Stimulated activated CD4-positive, alpha-beta T cell treated with anti-CD3 and anti-CD28 coated beads, Interleukin-12 subunit alpha, Interleukin-12 subunit beta, amount 100 ng/mL, for 48 hours (primary cell): ENCODE measurements around the gene METRNL.

Experiments used
- DNase-seq, 3 donors: peaks; one replicate each; pipeline ENCODE4 v3.0.0-alpha.2; 2020; ENCODE audit warnings: low read depth in 2 of 3, low spot score in 1 of 3

METRNL gene

DNA sequence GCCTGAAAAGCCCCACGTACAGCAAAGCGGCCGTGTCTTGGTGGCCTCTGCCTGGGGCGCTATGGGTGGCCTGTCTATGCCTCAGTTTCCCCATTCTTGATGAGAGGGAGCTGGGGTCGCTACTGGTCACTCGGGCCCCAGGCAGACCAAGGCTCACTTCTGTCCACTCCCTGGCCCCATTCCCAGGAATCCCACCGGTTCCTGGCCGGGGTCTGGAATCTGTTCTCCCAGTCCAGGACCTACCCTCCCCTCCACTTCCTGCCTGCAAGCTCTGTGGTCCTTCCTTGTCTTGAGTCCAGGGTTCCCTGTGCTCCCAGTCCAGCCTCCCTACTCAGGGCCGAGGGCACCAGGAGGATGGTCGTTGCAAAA lies 24.5 kb downstream of the METRNL start:
- no peak for DNase-seq

DNA sequence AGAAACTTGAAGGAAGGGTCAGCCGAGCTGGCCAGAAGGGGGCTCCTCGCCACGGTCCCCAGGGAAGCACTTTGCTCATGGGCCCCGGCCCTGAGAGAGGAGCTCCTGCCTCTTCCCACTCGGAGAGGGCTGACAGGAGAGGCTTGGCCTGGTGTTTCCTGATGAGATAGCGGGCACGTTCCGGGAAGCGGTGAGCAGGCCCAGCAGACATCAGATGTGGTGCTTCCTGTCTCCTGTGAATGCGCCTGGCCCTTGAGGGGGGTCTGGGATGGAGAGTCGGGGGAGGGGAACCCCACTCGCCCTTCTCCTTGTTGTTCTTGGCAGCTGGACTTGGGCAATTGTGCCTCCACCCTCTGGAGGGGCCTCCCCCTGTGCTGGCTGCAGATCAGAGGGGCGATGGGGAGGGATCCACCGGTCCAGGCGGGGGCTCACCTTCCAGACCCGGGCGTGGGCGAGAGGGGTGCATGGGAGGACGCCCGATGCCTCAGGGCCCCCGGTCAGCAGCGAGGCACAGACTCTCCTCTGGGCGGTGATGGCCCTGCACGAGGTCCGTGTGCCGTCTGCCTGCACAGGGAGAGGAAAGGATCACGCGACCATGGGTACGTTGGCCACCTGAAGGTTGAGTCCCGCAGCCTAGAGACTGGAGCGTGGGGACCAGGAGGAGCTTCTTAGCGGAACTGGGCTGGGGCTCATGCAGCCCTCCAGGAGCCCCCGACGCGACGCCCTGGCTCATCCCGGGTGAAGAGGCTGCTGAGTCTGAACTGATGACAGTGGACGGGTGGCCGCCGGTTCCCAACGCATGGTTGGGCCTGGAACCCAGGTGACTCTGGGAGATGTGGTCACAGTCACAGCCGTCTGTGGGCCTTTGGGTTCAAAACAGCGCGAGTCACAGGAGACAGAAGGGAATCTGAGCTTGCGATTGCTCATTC lies 25.4 kb downstream of the METRNL start:
- DNase-seq, result no peak

DNA sequence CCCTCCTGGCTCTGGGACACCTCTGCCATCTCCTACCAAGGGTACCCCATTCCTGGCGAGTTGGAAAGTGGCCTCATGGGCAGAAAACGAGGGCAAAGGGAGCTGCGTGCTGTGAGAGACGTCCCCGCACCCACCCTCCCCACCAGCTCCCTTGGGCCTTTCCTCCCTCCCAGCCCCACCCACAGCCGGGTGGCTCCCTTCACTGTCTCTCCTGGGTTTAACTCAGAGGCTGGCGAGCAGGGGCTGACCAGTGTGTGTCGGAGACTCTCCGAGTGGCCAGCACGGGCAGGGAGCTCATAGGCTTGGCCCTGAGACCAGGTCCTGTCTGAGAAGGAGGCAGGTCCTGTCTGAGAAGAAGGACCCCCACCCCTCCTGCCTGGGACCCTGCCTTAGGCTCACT lies 26.1 kb downstream of the METRNL start:
- DNase-seq, result no peak

DNA sequence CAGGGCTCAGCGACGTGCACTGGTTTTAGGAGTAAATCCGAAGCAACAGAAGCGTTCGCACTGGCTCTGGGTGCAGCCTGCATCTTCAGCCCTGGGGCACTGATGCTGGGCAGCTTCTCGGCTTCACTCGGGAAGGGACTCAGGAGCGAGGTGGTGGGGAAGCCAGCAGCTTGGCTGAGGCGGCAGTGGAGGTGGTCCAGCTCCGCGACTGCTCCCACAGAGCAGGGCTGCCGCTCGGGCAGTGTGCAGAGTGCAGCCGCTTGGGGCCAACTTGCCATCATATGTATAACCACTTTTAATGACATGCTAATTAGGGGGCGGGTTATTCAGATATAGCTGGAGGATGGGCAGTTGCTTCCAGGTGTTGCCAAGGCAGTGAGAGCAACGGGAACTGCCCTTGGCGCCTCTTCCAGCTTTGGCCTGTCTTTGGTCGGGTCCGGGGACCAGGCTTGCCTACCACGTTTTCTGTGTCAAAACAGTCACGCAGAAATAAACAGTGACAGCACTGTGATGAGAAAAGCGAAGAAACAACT lies 26.7 kb downstream of the METRNL start:
- DNase-seq, result no peak

DNA sequence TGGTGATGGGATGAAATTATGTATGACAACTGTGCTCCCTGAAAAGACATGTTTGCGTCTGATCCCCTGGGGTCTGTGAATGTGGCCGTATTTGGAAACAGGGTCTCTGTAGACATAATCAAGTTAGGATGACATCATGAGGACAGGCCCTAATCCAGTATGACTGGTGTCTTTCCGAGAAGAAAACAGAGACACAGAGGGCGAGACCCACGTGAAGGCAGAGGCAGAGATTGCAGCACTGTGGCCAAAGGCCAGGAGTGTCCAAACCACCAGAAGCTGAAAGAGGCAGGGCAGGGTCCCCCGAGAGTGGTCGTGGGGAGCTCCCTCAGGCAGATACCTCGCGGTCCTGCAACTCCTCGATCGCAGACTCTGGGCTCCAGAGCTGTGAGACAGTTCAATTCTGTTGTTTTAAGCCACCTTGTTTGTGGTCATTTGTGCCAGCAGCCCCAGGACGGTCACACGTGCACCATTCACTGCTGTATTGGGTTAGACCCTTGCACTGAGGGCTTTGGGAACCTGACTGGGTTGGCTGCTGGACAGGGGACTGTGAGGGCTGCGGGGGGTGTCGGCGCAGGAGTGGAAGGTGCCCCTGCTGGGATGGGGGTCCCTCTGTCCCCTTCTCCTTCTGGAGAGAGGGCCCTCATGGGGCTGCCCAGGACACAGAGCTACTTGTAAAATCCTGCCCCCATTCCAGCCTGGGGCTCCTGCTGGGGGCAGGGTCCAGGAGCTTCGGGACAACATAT lies 27.7 kb downstream of the METRNL start:
- no peak for DNase-seq

DNA sequence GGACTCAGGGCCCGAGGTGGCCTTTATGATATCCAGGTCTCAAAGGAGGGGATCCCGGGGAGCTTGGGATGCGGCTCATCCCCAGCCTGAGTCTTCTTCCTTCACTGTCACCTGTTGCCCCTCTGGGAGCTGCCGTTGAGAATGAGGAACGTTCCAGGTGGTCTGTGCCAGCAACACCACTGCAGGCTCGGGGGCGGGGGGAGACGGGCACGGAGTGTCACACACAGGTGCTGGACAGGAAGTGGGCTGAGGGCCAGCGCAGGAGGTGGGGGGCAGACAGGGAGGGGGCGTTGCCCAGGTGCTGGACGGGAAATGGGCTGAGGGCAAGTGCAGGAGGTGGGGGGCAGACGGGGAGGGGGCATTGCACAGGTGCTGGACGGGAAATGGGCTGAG lies 28.2 kb downstream of the METRNL start:
- no peak for DNase-seq

DNA sequence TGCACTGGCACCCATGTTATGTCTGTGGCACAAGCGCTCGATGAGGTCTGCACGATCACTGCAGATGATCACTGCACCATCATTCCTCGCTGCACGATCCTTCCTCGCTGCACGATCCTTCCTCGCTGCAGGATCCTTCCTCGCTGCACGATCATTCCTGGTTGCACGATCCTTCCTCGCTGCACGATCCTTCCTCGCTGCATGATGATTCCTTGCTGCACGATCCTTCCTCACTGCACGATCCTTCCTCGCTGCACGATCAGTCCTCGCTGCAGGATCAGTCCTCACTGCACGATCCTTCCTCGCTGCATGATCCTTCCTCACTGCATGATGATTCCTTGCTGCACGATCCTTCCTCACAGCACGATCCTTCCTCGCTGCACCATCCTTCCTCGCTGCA lies 29.3 kb downstream of the METRNL start:
- DNase-seq, result no peak

DNA sequence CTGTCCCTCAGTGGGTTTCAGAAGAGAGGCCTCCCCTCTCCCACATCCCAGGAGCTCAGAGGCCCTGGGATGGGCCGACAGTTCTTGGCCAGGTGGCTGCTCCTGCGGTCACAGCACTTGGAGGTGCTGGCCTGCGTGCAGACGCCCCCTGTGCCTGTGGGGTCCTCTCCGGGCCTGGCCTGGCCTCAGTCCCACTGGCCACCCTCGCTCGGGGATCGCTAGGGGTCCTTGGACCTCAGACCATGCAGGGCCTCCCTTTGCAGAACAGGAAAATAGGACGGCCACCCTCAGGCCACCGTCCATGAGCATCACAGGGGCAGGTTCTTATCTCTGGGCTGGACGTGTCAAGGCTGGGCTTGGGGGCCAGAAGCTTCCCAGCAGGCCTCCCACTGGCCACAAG lies 30.0 kb downstream of the METRNL start:
- DNase-seq, result no peak

DNA sequence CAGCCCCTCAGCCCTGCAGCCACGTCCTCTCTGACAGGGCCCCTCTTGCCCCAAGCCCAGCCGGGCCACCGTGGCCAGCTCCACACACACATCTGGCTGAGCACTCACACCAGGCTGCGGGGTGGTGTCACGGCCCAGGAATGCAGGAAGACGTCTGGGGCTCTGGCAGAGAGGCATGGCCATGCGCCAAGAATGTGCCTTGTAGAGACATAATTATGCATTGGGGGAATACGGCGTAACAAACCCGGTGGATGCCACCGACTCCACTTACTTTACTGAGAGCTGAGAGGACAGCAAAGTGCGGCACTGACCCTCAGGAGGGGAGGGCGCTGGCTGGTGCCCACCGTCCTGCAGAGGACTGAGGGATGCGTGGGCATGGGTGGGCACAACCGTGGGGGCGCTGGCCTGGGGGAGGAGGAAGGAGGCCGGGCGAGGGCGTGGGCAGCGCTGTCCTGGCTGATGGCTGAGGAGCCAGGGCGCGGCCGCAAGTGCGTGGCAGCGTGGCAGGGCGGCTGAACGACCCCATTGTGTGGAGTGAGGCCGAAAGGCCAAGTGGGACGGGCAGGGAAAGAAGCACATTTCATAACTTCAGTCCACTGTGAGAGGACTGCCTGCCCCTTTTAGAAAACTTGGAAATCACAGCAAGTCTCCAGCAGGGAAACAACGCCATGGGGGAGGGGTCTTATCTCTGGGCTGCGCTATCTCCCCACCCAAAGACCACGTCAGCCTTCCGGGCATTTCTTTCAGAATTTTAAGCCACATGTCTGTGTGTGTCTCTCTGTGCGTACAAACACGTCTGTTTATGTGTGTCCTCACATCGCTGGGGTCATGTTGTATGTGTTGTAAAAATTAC lies 30.6 kb downstream of the METRNL start:
- no peak for DNase-seq

DNA sequence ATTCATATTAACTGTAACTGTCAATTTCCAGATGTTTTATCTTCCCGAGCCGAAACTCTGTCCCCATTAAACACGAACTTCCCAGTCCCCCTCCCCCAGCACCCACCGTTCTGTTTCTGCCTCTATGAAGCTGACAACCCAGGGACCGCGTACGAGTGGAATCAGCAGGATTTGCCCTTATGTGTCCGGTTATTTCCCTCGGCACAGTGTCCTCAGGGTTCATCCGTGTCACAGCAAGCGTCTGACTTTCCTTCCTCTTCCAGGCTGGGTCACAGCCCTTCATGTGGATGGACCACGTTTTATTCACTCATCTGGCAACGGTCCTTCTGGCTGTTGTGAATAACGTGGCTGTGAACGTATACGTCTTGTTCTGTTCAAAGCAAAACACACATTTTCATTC lies 31.3 kb downstream of the METRNL start:
- no peak for DNase-seq

DNA sequence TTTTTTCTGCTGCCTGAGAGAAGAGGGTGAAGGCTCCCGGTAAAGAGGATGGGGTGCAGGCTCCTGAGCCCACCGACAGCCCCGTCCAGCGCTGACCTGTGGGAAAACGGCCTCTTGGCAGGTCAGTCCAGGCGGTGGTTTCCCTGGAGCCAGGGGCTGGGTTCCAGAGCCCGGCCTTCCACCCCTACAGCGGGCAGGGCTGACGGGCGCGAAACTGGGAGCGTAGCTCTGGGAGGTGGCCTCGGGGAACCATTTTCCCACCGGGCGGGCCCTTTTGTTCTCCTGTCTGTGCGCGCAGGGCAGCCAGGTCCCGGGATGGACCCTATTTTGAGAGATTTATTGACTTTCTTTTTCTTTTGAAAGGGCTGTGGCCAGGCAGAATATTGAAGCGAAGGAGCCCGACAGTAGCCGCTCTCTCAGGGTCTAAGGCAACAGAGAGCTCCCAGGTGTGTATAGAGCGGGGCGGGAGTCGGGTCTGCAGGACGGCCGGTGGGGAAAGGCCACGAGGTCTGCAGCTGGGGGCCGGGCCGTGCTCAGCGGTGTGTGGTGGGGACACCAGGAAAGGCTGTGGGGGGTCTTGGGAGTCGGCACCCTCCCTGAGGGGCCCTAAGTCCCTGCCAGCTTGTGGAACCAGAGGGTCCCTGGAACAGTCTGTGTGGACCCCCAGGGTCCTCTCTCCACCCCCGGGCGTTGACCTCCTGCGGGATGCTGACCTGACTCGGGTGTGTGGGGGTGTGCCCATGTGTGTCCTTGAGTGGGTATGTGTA lies 32.3 kb downstream of the METRNL start:
- DNase-seq, result no peak

DNA sequence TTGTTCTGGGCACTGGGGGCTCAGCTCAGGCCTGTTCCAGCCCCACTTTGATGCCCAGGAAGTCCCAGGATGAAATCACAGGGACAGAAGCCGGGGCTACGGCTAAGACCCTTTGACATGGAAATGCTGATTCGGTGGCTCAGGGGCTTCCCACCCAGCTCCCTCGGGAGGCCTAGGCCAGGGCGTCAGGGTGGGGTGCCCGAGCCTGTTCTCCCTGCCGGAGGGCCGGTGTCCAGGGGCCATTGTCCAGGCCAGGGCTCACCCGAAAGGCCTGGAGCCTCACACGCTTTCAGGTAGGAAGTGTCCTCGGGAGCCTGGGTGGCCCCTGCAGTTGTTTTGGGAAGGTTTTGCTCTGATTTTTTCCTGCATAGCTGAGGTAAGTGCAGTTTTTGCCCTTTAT lies 34.0 kb downstream of the METRNL start:
- DNase-seq, result no peak

DNA sequence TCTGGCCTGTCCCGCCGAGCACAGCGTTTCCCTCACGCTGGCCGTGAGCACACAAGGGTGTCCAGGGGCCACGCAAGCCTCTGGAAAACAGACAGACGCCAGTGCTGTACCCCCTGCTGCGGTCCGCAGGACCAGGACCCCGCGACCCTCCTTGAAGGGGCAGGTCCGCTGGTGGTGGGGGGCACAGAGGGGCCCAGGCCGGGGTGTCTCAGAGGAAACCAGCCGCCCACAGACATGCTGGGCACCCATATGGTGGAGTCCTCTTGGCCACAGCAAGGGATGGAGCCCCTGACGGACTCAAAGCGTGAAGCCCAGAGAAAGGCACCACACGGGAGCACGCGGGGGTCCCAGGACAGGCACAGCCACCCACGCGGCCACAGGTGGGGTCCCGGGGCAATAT lies 34.4 kb downstream of the METRNL start:
- no peak for DNase-seq

DNA sequence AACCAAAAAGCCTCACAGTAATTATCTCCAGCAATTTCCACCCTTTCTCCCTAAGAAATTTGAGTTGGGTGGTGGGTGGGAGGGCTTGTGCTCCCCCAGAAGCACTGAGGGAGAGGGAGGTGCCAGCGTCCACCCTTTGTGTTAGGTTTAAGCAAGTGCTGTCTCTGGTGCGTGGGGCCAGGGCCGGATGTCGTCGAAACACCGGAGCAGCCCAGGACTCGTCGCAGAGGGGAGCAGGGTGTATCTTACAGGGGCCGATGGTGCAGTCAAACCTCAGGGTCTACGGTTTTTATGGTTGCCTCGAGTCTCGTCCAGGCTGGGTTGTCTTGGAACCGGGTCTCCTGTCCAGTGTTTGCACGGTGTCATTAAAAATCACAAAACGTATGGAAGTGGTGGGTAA lies 35.3 kb downstream of the METRNL start:
- no peak for DNase-seq

DNA sequence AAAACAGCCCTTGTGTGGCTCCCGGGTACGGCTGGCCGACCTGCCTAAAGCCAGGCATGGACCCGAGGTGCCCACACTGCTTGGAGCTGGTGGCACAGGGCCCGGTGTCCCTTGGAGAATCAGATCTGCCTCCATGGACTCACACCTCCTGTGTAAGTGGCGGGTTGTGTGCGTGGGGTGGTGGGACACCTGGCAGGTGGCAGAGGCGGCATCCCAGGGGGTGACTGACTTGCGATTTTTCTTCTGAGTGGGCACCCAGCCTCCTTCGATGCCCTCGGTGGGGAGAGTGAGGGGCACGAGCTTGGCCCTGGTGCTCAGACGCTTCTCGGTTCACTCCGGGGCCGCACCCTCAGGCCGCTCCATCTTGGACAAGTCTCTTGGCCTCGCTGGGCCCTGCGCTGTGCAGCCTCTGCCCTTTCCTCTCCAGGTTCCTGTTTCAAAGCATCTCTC lies 35.8 kb downstream of the METRNL start:
- no peak for DNase-seq

DNA sequence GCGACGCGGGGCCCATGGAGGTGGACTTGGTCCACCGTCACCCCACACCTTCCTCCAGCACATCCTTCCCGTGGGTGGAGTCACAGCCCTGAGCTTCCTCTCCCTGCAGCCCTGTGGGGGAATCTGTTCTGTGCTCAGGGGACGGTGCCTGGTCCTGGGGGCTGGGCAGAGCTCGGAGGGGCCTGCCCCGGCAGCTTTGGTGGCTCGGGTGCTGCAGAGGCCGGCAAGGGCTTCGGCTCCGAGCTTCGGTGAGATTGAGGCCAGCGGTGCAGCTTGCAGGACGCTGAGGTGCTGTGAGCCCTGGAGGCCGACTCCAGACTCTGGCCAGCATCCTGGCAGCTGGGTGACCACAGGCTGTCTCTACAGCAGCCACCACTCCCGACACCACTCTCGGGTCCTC lies 36.4 kb downstream of the METRNL start:
- no peak for DNase-seq

DNA sequence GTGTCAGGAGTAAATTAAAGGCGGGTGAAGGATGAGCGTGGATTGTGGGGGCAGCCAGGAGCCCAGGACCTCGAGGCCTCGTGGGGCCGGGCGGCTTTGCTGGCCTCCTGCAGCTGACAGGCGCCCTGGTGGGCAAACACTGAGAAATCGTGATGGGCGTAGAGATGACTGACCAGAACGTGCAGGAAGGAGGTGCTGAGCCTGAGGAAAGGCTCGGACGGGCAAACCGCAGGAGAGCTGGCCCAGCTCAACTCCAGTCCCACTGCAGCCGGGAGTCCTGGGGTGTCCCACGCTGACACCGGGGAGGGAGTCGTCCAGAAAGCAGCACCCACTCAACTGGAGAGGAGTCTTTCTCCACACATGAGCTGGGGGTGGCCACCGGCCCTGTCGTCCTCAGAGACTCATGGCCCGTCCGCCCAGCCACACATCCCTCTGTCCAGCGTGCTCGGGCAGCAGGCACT lies 36.9 kb downstream of the METRNL start:
- no peak for DNase-seq

DNA sequence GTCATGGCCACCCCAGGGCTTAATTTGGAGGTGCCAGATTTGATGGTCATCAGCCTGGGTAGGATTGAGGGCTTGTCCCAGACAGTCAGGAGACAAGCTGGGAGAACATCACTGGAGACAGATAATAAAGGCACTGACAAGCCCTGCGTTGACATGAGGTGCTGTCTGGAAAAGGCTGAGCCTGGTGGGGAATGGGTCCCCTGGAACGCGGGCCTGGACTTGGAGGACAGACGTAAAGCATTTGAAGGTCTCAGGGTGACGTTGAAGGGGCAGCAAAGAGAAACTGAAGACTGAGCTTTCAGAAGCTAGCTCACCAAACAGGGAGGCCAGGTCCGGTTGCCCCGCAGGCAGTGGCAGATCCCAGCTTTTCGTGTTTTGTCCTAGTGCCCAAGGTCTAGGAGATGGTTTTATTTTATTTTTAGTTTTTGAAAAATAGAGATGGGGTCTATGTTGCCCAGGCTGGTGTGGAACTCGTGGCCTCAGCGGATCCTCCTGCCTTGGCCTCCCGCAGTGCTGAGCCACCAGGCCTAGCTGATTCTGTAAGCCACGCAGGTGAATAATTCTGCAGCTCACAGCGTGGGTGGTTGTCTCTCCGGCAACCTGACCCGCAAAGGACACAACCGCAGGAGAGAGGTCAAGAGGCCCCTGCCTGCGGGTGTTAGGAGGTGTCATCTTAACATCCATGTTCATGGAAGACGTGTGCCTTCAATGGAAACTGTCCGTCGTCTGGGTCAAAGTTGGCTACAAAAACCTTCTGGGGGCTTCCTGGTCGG lies 37.6 kb downstream of the METRNL start:
- DNase-seq, result no peak

DNA sequence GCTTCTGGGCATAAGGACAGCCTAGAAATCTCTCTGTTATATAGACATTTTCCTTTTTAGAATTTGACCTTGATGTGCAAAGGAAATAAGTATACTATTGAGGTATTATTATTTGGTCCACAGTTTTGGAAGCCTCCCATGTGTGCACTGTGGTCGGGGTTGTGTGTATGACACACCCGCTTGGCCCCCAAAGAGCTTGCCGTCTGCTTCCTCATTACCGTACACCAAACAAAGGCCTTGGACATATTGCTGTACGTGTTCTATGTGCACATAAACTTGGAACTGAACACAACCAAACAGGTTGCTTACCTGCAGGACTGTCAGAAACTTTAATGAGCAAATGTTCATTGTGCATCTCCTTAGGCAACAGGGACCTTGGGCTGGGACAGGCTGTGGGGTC lies 38.2 kb downstream of the METRNL start:
- no peak for DNase-seq
